ENCODE data around the gene SFTPB.

Gene SFTPB

GRCh38 chr2:85611705-85612587, 56.1 kb downstream of the SFTPB start, which contains the start of gene C2orf68:
Gene C2orf68, minus strand, starts transcription at chr2:85612066. Its CDS starts 82 bp downstream, at chr2:85611984.
- H3K9ac ChIP-seq (ENCODE audit: insufficient read length): peak within 1 kb of the TSS; percentile 86
- peak within 1 kb of the TSS; percentile 93 for H3K4me3 ChIP-seq
- DNase-seq (ENCODE audit: low read depth, low spot score): no peak
- H3K9me3 ChIP-seq (ENCODE audit: low read depth, low read length): no peaks in the 10 kb centered on the region
- H3K36me3 ChIP-seq (ENCODE audit: insufficient read depth, low read length): peaks cover 20% of the 10 kb centered on the region
- peak within 1 kb of the TSS; percentile 19 for H3K27ac ChIP-seq
- peak; percentile 91 for TF ChIP-seq POLR2AphosphoS5 (IDR thresholded peaks at IDR 0.05; ENCODE audit: borderline replicate concordance, low read depth, low read length)
- TF ChIP-seq EZH2 (IDR thresholded peaks at IDR 0.05): no peak
- no peak for TF ChIP-seq FOXP2 (optimal IDR thresholded peaks at IDR 0.05; ENCODE audit: control extremely low read depth, extremely low read length, insufficient read depth)

GRCh38 chr2:85611217-85611704, 56.7 kb downstream of the SFTPB start:
- no peak for DNase-seq (ENCODE audit: low read depth, low spot score)
- H3K27ac ChIP-seq: no peak overlapping the region

More at GRCh38 chr2:85611217-85611704, 56.7 kb downstream of the SFTPB start:
- TF ChIP-seq EZH2 (IDR thresholded peaks at IDR 0.05) (no peak), POLR2AphosphoS5 (IDR thresholded peaks at IDR 0.05; ENCODE audit: borderline replicate concordance, low read depth, low read length) (no peak), FOXP2 (optimal IDR thresholded peaks at IDR 0.05; ENCODE audit: control extremely low read depth, extremely low read length, insufficient read depth) (no peak)
- H3K9me3 ChIP-seq (ENCODE audit: low read depth, low read length): no peaks in the 10 kb centered on the region
- H3K9ac ChIP-seq (ENCODE audit: insufficient read length): peak overlapping the region; percentile 86
- peak overlapping the region; percentile 93 for H3K4me3 ChIP-seq
- peaks cover 20% of the 10 kb centered on the region for H3K36me3 ChIP-seq (ENCODE audit: insufficient read depth, low read length)

All from SK-N-MC (cell line).